HepG2 (cell line): ENCODE measurements around the gene RPRD2. TPM values are rescaled to one million over a fixed set of nuclear protein-coding genes. Genes with fewer than 3 reads are reported as not detected.
A peak's percentile ranks its signal among the peaks of the same experiment; 100 is the strongest.

ENCODE experiments used
- CEBPG ChIP-seq: IDR thresholded peaks from 2 replicates; pipeline ENCODE4 v1.6.1; 2016
- DPF2 ChIP-seq: sonication (generic); formaldehyde crosslinking; IDR thresholded peaks from 2 replicates; pipeline ENCODE4 v1.4.0; 2020; ENCODE audit warnings: mild to moderate bottlenecking, low read depth, missing genetic modification reagents, borderline replicate concordance
- ELF3 ChIP-seq: IDR thresholded peaks from 2 replicates; pipeline ENCODE4 v1.6.1; 2016; ENCODE audit warnings: missing genetic modification reagents, missing compliant biosample characterization
- ERF ChIP-seq: IDR thresholded peaks from 2 replicates; pipeline ENCODE4 v1.6.1; 2018; ENCODE audit warnings: missing biosample characterization, missing genetic modification reagents
- FOSL1 ChIP-seq: sonication (generic); formaldehyde crosslinking; IDR thresholded peaks from 2 replicates; pipeline ENCODE4 v1.9.0; 2021; ENCODE audit warnings: missing genetic modification reagents, borderline replicate concordance
- FOXO1 ChIP-seq: sonication (generic); formaldehyde crosslinking; IDR thresholded peaks from 2 replicates; pipeline ENCODE4 v1.4.0; 2020; ENCODE audit warnings: missing genetic modification reagents
- GTF2F1 ChIP-seq: fragments of 150-350 bp; IDR thresholded peaks from 2 replicates; pipeline ENCODE4 v1.6.1; 2014; ENCODE audit warnings: low read length
- HDAC2 ChIP-seq: sonication (generic); formaldehyde crosslinking; IDR thresholded peaks from 2 replicates; pipeline ENCODE4 v1.4.0; 2020; ENCODE audit warnings: missing genetic modification reagents
- HDAC6 ChIP-seq: fragments of 200-600 bp; sonication (generic); IDR thresholded peaks from 2 replicates; pipeline ENCODE4 v1.7.0; 2017; ENCODE audit warnings: mild to moderate bottlenecking, antibody characterized with exemption, low read length, low read depth
- HNRNPUL1 ChIP-seq: fragments of 200-400 bp; formaldehyde crosslinking; IDR thresholded peaks from 2 replicates; pipeline ENCODE4 v1.6.1; 2017; ENCODE audit warnings: low read depth, mild to moderate bottlenecking, low read length, moderate library complexity
- MTA3 ChIP-seq: sonication (generic); formaldehyde crosslinking; IDR thresholded peaks from 2 replicates; pipeline ENCODE4 v1.4.0; 2020; ENCODE audit warnings: missing genetic modification reagents
- NFIB ChIP-seq: sonication (generic); formaldehyde crosslinking; IDR thresholded peaks from 2 replicates; pipeline ENCODE4 v1.9.0; 2021; ENCODE audit warnings: missing genetic modification reagents, mild to moderate bottlenecking, borderline replicate concordance
- NR2F2 ChIP-seq: IDR thresholded peaks from 2 replicates; pipeline ENCODE4 v1.6.1; 2012; ENCODE audit warnings: low read depth, inconsistent platforms, borderline replicate concordance
- NR2F6 ChIP-seq, 2 experiments: IDR thresholded peaks; 2 replicates each; pipeline ENCODE4 v1.6.1; 2016; ENCODE audit warnings: antibody characterized with exemption in 1 of 2, mild to moderate bottlenecking in 1 of 2
- PHB2 ChIP-seq: fragments of 450-650 bp; IDR thresholded peaks from 2 replicates; pipeline ENCODE4 v1.6.1; 2018; ENCODE audit not compliant: partially characterized antibody
- SMAD3 ChIP-seq: sonication (generic); formaldehyde crosslinking; IDR thresholded peaks from 2 replicates; pipeline ENCODE4 v1.4.0; 2020; ENCODE audit warnings: missing genetic modification reagents
- TBX2 ChIP-seq: sonication (generic); formaldehyde crosslinking; IDR thresholded peaks from 2 replicates; pipeline ENCODE4 v1.5.0; 2020; ENCODE audit warnings: missing genetic modification reagents, mild to moderate bottlenecking, borderline replicate concordance
- TEAD2 ChIP-seq: sonication (generic); formaldehyde crosslinking; IDR thresholded peaks from 2 replicates; pipeline ENCODE4 v1.9.0; 2021; ENCODE audit warnings: missing genetic modification reagents
- ZNF24 ChIP-seq: fragments of 450-650 bp; IDR thresholded peaks from 2 replicates; pipeline ENCODE4 v1.6.1; 2017; ENCODE audit warnings: antibody characterized with exemption, mild to moderate bottlenecking
- ZNF317 ChIP-seq: sonication (generic); formaldehyde crosslinking; IDR thresholded peaks from 2 replicates; pipeline ENCODE4 v1.5.0; 2020; ENCODE audit warnings: mild to moderate bottlenecking, missing genetic modification reagents
- ZNF335 ChIP-seq: sonication (generic); formaldehyde crosslinking; IDR thresholded peaks from 2 replicates; pipeline ENCODE4 v1.4.0; 2020; ENCODE audit warnings: missing genetic modification reagents
- ZNF496 ChIP-seq: sonication (generic); formaldehyde crosslinking; IDR thresholded peaks from 2 replicates; pipeline ENCODE4 v1.8.1; 2023; ENCODE audit warnings: mild to moderate bottlenecking, moderate library complexity, missing genetic modification reagents; ENCODE audit not compliant: insufficient replicate concordance
- ZNF567 ChIP-seq: sonication (generic); formaldehyde crosslinking; IDR thresholded peaks from 2 replicates; pipeline ENCODE4 v1.8.1; 2023; ENCODE audit warnings: mild to moderate bottlenecking, missing genetic modification reagents, borderline replicate concordance
- ZNF598 ChIP-seq: sonication (generic); formaldehyde crosslinking; IDR thresholded peaks from 2 replicates; pipeline ENCODE4 v1.5.1; 2020; ENCODE audit warnings: mild to moderate bottlenecking, missing genetic modification reagents, borderline replicate concordance
- ZNF776 ChIP-seq: sonication (generic); formaldehyde crosslinking; IDR thresholded peaks from 2 replicates; pipeline ENCODE4 v1.4.0; 2020; ENCODE audit warnings: mild to moderate bottlenecking, missing genetic modification reagents
- polyA plus RNA-seq, 8 experiments: library from polyadenylated mRNA; depleted of rRNA in 3 of 8; stranded (reverse) in 7 of 8; unstranded in 1 of 8; fragments of >200 nt; fragmentation: Illumina TruSeq in 4 of 8; extraction: Trizol in 4 of 8; gene quantifications; 2 replicates each; pipeline versions ENCODE4 v1.2.1 to v1.2.3, GENCODE V29; 2011 to 2016; ENCODE audit warnings: low read depth in 4 of 8, missing spikeins in 1 of 8, mixed read lengths in 1 of 8; ENCODE audit not compliant: insufficient read depth in 1 of 8
- total RNA-seq, 5 experiments: library from RNA; depleted of rRNA; stranded (reverse); fragments of >200 nt; fragmentation: Illumina TruSeq; extraction: Trizol; gene quantifications; 2 replicates each; pipeline ENCODE4 v1.2.3, GENCODE V29; 2016; ENCODE audit warnings: low read depth in 1 of 5
- TF ChIP-seq, protein P1 (sequence below): sonication (generic); formaldehyde crosslinking; IDR thresholded peaks from 2 replicates; pipeline ENCODE4 v1.4.0; 2020; ENCODE audit warnings: mild to moderate bottlenecking, missing genetic modification reagents, borderline replicate concordance
- TF ChIP-seq, protein P2 (sequence below): IDR thresholded peaks from 2 replicates; pipeline ENCODE4 v1.6.1; 2016
- TF ChIP-seq, protein P3 (sequence below): sonication (generic); formaldehyde crosslinking; IDR thresholded peaks from 2 replicates; pipeline ENCODE4 v1.4.0; 2020; ENCODE audit warnings: missing genetic modification reagents

Gene RPRD2
- total and polyA plus RNA-seq, 2 of the 13 experiments (the other 11 are each of a cell fraction or from before 2014, with no cell fraction given) = 8.0 to 8.9 TPM

DNA sequence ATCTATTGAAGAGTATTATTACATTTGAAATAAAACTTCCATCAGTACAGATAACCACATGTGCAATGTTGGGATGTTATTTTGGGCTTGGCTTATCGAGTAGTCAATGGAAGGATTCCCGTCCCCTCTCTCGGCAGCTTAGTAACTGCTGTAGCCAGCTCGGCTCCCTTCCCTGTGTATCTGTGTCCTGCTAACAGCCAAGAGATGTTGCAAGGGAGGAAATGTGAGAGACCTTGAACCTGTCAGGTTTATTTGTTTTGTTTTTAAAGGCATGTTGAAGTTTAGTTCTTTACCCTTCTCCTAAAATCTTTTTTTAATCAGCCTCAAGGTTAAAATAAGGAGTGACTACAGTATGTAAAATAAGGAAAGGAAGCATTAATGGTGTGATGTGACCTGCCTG, 109.7 kb downstream of the RPRD2 start (continued):
- TF ChIP-seq, protein P1, sequence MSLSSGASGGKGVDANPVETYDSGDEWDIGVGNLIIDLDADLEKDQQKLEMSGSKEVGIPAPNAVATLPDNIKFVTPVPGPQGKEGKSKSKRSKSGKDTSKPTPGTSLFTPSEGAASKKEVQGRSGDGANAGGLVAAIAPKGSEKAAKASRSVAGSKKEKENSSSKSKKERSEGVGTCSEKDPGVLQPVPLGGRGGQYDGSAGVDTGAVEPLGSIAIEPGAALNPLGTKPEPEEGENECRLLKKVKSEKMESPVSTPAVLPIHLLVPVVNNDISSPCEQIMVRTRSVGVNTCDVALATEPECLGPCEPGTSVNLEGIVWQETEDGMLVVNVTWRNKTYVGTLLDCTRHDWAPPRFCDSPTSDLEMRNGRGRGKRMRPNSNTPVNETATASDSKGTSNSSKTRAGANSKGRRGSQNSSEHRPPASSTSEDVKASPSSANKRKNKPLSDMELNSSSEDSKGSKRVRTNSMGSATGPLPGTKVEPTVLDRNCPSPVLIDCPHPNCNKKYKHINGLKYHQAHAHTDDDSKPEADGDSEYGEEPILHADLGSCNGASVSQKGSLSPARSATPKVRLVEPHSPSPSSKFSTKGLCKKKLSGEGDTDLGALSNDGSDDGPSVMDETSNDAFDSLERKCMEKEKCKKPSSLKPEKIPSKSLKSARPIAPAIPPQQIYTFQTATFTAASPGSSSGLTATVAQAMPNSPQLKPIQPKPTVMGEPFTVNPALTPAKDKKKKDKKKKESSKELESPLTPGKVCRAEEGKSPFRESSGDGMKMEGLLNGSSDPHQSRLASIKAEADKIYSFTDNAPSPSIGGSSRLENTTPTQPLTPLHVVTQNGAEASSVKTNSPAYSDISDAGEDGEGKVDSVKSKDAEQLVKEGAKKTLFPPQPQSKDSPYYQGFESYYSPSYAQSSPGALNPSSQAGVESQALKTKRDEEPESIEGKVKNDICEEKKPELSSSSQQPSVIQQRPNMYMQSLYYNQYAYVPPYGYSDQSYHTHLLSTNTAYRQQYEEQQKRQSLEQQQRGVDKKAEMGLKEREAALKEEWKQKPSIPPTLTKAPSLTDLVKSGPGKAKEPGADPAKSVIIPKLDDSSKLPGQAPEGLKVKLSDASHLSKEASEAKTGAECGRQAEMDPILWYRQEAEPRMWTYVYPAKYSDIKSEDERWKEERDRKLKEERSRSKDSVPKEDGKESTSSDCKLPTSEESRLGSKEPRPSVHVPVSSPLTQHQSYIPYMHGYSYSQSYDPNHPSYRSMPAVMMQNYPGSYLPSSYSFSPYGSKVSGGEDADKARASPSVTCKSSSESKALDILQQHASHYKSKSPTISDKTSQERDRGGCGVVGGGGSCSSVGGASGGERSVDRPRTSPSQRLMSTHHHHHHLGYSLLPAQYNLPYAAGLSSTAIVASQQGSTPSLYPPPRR (CRISPR knock-in tag) = peak; percentile 77
- TF ChIP-seq FOXO1 (CRISPR knock-in tag) (peak; percentile 91), DPF2 (CRISPR knock-in tag) (peak; percentile 91), ERF (peak; percentile 82), MTA3 (CRISPR knock-in tag) (no peak), ZNF567 (no peak), ZNF317 (no peak), TBX2 (peak; percentile 44; the same call in 1 of the 2 replicates), PHB2 (no peak), HDAC2 (CRISPR knock-in tag) (peak; percentile 86; the same call in 1 of the 2 replicates), NR2F6 (IDR thresholded peaks at IDR 0.05) (peak; percentile 54; the same call in 1 of the 2 replicates), NR2F6 (CRISPR knock-in tag; IDR thresholded peaks at IDR 0.05) (peak; percentile 81; the same call in 1 of the 2 replicates), NFIB (CRISPR knock-in tag) (no peak), ELF3 (CRISPR knock-in tag) (peak; percentile 74), SMAD3 (CRISPR knock-in tag) (peak; percentile 54; the same call in 1 of the 2 replicates), HNRNPUL1 (no peak), HDAC6 (no peak), ZNF335 (CRISPR knock-in tag) (no peak), NR2F2 (peak; percentile 52; the same call in 1 of the 2 replicates), TEAD2 (CRISPR knock-in tag) (no peak), ZNF598 (CRISPR knock-in tag) (no peak), CEBPG (peak; percentile 94), FOSL1 (CRISPR knock-in tag) (no peak), ZNF24 (no peak), ZNF496 (no peak), ZNF776 (CRISPR knock-in tag) (no peak), GTF2F1 (no peak)
- TF ChIP-seq, protein P2, sequence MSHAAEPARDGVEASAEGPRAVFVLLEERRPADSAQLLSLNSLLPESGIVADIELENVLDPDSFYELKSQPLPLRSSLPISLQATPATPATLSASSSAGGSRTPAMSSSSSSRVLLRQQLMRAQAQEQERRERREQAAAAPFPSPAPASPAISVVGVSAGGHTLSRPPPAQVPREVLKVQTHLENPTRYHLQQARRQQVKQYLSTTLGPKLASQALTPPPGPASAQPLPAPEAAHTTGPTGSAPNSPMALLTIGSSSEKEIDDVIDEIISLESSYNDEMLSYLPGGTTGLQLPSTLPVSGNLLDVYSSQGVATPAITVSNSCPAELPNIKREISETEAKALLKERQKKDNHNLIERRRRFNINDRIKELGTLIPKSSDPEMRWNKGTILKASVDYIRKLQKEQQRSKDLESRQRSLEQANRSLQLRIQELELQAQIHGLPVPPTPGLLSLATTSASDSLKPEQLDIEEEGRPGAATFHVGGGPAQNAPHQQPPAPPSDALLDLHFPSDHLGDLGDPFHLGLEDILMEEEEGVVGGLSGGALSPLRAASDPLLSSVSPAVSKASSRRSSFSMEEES = 0 out of 2 replicates have a peak, but pooled peaks have one; percentile 36
- TF ChIP-seq, protein P3, sequence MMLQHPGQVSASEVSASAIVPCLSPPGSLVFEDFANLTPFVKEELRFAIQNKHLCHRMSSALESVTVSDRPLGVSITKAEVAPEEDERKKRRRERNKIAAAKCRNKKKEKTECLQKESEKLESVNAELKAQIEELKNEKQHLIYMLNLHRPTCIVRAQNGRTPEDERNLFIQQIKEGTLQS (CRISPR knock-in tag) = no peak
